Peyer's patch (tissue), 4 donors: ENCODE data around the gene ANKRD45.

ENCODE experiments used
- CTCF ChIP-seq, 6 experiments: fragments of 450-650 bp in 4 of 6; fragments of 200-600 bp in 2 of 6; sonication (generic) in 1 of 6; IDR thresholded peaks; one replicate each; pipeline ENCODE4 v1.5.1; 2017 to 2019; ENCODE audit warnings: antibody characterized with exemption in 6 of 6, mild to moderate bottlenecking in 3 of 6, moderate library complexity in 1 of 6
- POLR2A ChIP-seq, 2 donors: fragments of 450-650 bp; IDR thresholded peaks; one replicate each; pipeline ENCODE4 v1.5.1; 2017; ENCODE audit warnings: antibody characterized with exemption in 2 of 2, mild to moderate bottlenecking in 2 of 2, moderate library complexity in 2 of 2

- TF ChIP-seq POLR2A (IDR thresholded peaks at IDR 0.05) (no peak), CTCF (IDR thresholded peaks at IDR 0.05) (no peak)
These were observed 44.7 kb upstream of the ANKRD45 start for GRCh38 chr1:173714441-173714758.
